KMS-11 (cell line): Measurements from ENCODE around the gene ESRRG.

Source experiments
- H2AFZ ChIP-seq: fragments of 200-600 bp; sonication (generic); 2 replicates; pipeline ENCODE4 v1.6.1; 2016; ENCODE audit warnings: antibody characterized with exemption, mixed run types, low read depth
- H3K27ac ChIP-seq: fragments of 200-600 bp; sonication (generic); 2 replicates; pipeline ENCODE4 v1.6.1; 2016; ENCODE audit warnings: mild to moderate bottlenecking, mixed run types
- H3K27me3 ChIP-seq: fragments of 200-600 bp; sonication (generic); 2 replicates; pipeline ENCODE4 v1.6.1; 2017; ENCODE audit warnings: mild to moderate bottlenecking, low read depth, mixed run types, moderate library complexity; ENCODE audit not compliant: insufficient read depth
- H3K36me3 ChIP-seq: fragments of 200-600 bp; sonication (generic); 2 replicates; pipeline ENCODE4 v1.6.1; 2017; ENCODE audit warnings: mild to moderate bottlenecking, mixed run types; ENCODE audit not compliant: insufficient read depth
- H3K4me1 ChIP-seq: fragments of 200-600 bp; sonication (generic); 2 replicates; pipeline ENCODE4 v1.6.1; 2016; ENCODE audit warnings: mild to moderate bottlenecking, low read depth, mixed run types; ENCODE audit not compliant: poor library complexity, severe bottlenecking
- H3K4me2 ChIP-seq: fragments of 200-600 bp; sonication (generic); 2 replicates; pipeline ENCODE4 v1.7.0; 2016; ENCODE audit warnings: mild to moderate bottlenecking, mixed run types
- H3K4me3 ChIP-seq: fragments of 200-600 bp; sonication (generic); IDR thresholded peaks from 2 replicates; pipeline ENCODE4 v1.6.1; 2017; ENCODE audit warnings: low read depth, low read length, mixed read lengths; ENCODE audit not compliant: insufficient read depth
- H3K79me2 ChIP-seq: fragments of 200-600 bp; sonication (generic); 2 replicates; pipeline ENCODE4 v1.6.1; 2016; ENCODE audit warnings: low read depth, mixed run types; ENCODE audit not compliant: insufficient read depth
- H3K9ac ChIP-seq: fragments of 200-600 bp; sonication (generic); 2 replicates; pipeline ENCODE4 v1.6.1; 2016; ENCODE audit warnings: mild to moderate bottlenecking, mixed run types
- H4K20me1 ChIP-seq: fragments of 200-600 bp; sonication (generic); 2 replicates; pipeline ENCODE4 v1.6.1; 2016; ENCODE audit warnings: mild to moderate bottlenecking, mixed run types; ENCODE audit not compliant: insufficient read depth
- TF ChIP-seq, protein P1 (sequence below): fragments of 200-600 bp; sonication (generic); conservative IDR thresholded peaks from 2 replicates; pipeline ENCODE4 v1.6.1; 2017; ENCODE audit warnings: low read depth, mild to moderate bottlenecking, antibody characterized with exemption, low read length, moderate library complexity, mixed read lengths

Gene ESRRG

GRCh38 chr1:216690603-216691002, 32.6 kb downstream of the ESRRG start:
- Histone ChIP-seq H3K27me3 (no peaks in the 10 kb centered on the region), H3K79me2 (no peaks in the 10 kb centered on the region), H3K4me1 (peaks cover 13% of the 10 kb centered on the region), H4K20me1 (no peaks in the 10 kb centered on the region), H3K27ac (no peak overlapping the region), H3K4me3 (no peak overlapping the region), H3K36me3 (no peaks in the 10 kb centered on the region), H2AFZ (no peak overlapping the region), H3K4me2 (no peak overlapping the region), H3K9ac (no peak overlapping the region)
- TF ChIP-seq, protein P1, sequence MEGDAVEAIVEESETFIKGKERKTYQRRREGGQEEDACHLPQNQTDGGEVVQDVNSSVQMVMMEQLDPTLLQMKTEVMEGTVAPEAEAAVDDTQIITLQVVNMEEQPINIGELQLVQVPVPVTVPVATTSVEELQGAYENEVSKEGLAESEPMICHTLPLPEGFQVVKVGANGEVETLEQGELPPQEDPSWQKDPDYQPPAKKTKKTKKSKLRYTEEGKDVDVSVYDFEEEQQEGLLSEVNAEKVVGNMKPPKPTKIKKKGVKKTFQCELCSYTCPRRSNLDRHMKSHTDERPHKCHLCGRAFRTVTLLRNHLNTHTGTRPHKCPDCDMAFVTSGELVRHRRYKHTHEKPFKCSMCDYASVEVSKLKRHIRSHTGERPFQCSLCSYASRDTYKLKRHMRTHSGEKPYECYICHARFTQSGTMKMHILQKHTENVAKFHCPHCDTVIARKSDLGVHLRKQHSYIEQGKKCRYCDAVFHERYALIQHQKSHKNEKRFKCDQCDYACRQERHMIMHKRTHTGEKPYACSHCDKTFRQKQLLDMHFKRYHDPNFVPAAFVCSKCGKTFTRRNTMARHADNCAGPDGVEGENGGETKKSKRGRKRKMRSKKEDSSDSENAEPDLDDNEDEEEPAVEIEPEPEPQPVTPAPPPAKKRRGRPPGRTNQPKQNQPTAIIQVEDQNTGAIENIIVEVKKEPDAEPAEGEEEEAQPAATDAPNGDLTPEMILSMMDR, result no peak

GRCh38 chr1:216688127-216688657, 35.0 kb downstream of the ESRRG start:
- Histone ChIP-seq H3K36me3 (no peaks in the 10 kb centered on the region), H3K4me2 (peak overlapping the region; percentile 30; the same call in 1 of the 2 replicates), H3K4me3 (no peak overlapping the region), H3K27ac (no peak overlapping the region), H3K79me2 (no peaks in the 10 kb centered on the region), H3K27me3 (no peaks in the 10 kb centered on the region), H2AFZ (no peak overlapping the region), H3K4me1 (peaks cover 13% of the 10 kb centered on the region), H3K9ac (no peak overlapping the region), H4K20me1 (no peaks in the 10 kb centered on the region)
- TF ChIP-seq, protein P1, result no peak

DNA sequence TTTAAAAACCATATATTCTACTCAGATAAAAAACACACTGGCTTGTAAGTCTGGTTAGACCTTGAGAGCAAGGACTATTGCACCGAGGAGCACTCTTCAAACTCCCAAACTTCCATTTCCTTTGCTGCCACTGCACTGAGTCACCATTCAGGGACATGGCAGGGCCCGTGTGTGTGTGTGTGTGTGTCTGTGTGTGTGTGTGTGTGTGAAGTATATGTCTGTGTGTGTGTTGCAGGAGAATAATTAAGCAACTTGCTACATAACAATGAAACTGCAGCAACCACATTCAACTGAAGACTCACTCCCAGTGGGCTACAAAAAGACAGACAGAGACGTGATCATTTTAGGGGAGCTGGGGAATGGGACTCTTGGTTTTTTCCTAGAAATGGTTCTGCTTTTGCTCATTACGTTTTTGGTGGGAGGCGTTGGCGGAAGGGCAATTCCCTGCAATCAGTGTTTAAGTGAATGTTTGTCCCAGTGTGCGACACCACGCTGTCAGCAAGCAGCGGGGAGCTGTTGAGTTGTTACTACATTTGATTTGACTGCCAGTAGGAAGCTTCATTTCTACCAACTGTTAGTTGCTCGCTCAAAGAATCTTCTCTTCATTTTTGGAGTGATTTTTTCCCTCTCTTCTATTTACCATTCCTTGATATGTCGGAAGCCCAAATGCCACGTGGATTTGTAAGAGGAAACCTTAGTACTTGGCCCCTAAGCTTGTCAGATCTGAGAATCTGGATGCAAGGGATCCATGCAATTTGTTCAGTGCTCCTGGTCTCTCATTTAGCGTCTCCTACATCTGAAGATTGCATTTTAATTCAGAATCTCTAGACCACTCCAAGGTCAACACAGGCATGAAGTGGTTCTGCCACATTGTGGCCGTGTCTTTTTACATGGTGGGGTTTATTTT, 36.1 kb downstream of the ESRRG start:
- no peak overlapping the region for H2AFZ ChIP-seq
- no peaks in the 10 kb centered on the region for H3K36me3 ChIP-seq
- peaks cover 13% of the 10 kb centered on the region for H3K4me1 ChIP-seq
- H3K27ac ChIP-seq, result no peak overlapping the region
- H3K4me3 ChIP-seq, result no peak overlapping the region
- TF ChIP-seq, protein P1, result no peak
- no peaks in the 10 kb centered on the region for H4K20me1 ChIP-seq
- H3K9ac ChIP-seq, result no peak overlapping the region
- no peaks in the 10 kb centered on the region for H3K27me3 ChIP-seq
- H3K79me2 ChIP-seq, result no peaks in the 10 kb centered on the region
- no peak overlapping the region for H3K4me2 ChIP-seq

- Histone ChIP-seq H2AFZ (no peak overlapping the region), H3K4me1 (no peaks in the 10 kb centered on the region), H3K36me3 (no peaks in the 10 kb centered on the region), H3K9ac (no peak overlapping the region), H3K4me2 (no peak overlapping the region), H3K27me3 (no peaks in the 10 kb centered on the region), H3K4me3 (no peak overlapping the region), H4K20me1 (no peaks in the 10 kb centered on the region), H3K79me2 (no peaks in the 10 kb centered on the region), H3K27ac (no peak overlapping the region)
- TF ChIP-seq, protein P1, result no peak
These were observed 40.5 kb downstream of the ESRRG start for GRCh38 chr1:216682752-216683151.
